Stomach (tissue), 19 donors: ENCODE results near the gene UTP14A. TPM values are rescaled to one million over a fixed set of nuclear protein-coding genes. Genes with fewer than 3 reads are reported as not detected.
"Not testable (repeated sequence)": the region's sequence is repeated elsewhere in the genome, so short reads cannot be mapped to it uniquely, and the experiment has no call there.

ENCODE experiments used
- DNase-seq, 2 donors: peaks; one replicate each; pipeline versions ENCODE4 v3.0.0 to v3.0.0-alpha.2; 2013 to 2019
- H3K27ac ChIP-seq, 5 donors: fragments of 200-600 bp in 4 of 5; sonication (generic) in 4 of 5; one replicate each; pipeline ENCODE4 v1.5.1; 2013 to 2019; ENCODE audit warnings: mild to moderate bottlenecking in 1 of 5, moderate library complexity in 1 of 5
- H3K27me3 ChIP-seq, 3 donors: fragments of 200-600 bp; sonication (generic); one replicate each; pipeline ENCODE4 v1.5.1; 2017 to 2019; ENCODE audit warnings: mixed run types in 1 of 3
- H3K36me3 ChIP-seq, 4 donors: fragments of 200-600 bp; sonication (generic); 1 replicate in 3 of 4; 2 replicates in 1 of 4; pipeline ENCODE4 v1.5.1; 2016 to 2019
- H3K4me1 ChIP-seq, 4 donors: fragments of 200-600 bp; sonication (generic); one replicate each; pipeline ENCODE4 v1.5.1; 2016 to 2019
- H3K4me3 ChIP-seq, 4 donors: fragments of 200-600 bp; sonication (generic) in 3 of 4; one replicate each; pipeline ENCODE4 v1.5.1; 2016 to 2019; ENCODE audit warnings: mild to moderate bottlenecking in 1 of 4
- H3K9me3 ChIP-seq, 4 donors: fragments of 200-600 bp; sonication (generic); one replicate each; pipeline ENCODE4 v1.5.1; 2016 to 2019
- EP300 ChIP-seq: sonication (generic); formaldehyde crosslinking; IDR thresholded peaks from one replicate; pipeline ENCODE4 v1.6.1; 2017; ENCODE audit warnings: antibody characterized with exemption
- POLR2A ChIP-seq, 4 donors: fragments of 450-650 bp; IDR thresholded peaks; one replicate each; pipeline ENCODE4 v1.6.1; 2016; ENCODE audit warnings: antibody characterized with exemption in 4 of 4, control low read depth in 2 of 4, mild to moderate bottlenecking in 1 of 4, moderate library complexity in 1 of 4
- POLR2AphosphoS5 ChIP-seq, 3 donors: sonication (generic); formaldehyde crosslinking; IDR thresholded peaks; one replicate each; pipeline ENCODE4 v1.6.1; 2016; ENCODE audit warnings: antibody characterized with exemption in 3 of 3
- WGBS, 5 donors: extraction: QIAGEN DNeasy Blood & Tissue Kit in 3 of 5; methylation state at CpG; one replicate each; pipeline versions ENCODE4 v1.1.5 to v1.1.7; 2013 to 2018; 5-methylcytosine and 5-hydroxymethylcytosine counted together
- intact Hi-C: fragments of 100-400 bp; cut with DNase I; formaldehyde crosslinking; loops from one replicate; pipeline ENCODE4 v1.15.1; 2023; ENCODE audit warnings: low total_unique reads
- long read RNA-seq, 10 donors: transcript quantifications; one replicate each; lab custom pipeline, GENCODE V29; 2026
- polyA plus RNA-seq, 3 donors: library from polyadenylated mRNA; stranded (reverse); fragments of 200-250 nt; gene quantifications; one replicate each; pipeline ENCODE4 v1.2.3, GENCODE V29; 2013
- total RNA-seq, 5 donors: library from RNA; depleted of rRNA; stranded (reverse); fragments of >200 nt; gene quantifications; one replicate each; pipeline versions ENCODE4 v1.1.0 to v1.2.3, GENCODE V29; 2014 to 2016
- TF ChIP-seq, protein P1 (sequence below), 7 experiments: fragments of 450-650 bp in 4 of 7; fragments of 200-600 bp in 3 of 7; sonication (generic) in 3 of 7; IDR thresholded peaks; one replicate each; pipeline ENCODE4 v1.5.1; 2016 to 2019; ENCODE audit warnings: antibody characterized with exemption in 7 of 7, control low read depth in 2 of 7, mild to moderate bottlenecking in 1 of 7
- donor health status: healthy with polysubstance abuse.
- donor health status: Bipolar disorder and iron deficiency.
- donor health status: healthy.

Gene UTP14A, protein sequence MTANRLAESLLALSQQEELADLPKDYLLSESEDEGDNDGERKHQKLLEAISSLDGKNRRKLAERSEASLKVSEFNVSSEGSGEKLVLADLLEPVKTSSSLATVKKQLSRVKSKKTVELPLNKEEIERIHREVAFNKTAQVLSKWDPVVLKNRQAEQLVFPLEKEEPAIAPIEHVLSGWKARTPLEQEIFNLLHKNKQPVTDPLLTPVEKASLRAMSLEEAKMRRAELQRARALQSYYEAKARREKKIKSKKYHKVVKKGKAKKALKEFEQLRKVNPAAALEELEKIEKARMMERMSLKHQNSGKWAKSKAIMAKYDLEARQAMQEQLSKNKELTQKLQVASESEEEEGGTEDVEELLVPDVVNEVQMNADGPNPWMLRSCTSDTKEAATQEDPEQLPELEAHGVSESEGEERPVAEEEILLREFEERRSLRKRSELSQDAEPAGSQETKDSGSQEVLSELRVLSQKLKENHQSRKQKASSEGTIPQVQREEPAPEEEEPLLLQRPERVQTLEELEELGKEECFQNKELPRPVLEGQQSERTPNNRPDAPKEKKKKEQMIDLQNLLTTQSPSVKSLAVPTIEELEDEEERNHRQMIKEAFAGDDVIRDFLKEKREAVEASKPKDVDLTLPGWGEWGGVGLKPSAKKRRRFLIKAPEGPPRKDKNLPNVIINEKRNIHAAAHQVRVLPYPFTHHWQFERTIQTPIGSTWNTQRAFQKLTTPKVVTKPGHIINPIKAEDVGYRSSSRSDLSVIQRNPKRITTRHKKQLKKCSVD
- 10 to 100 TPM in 3 of 5 donors, 1 to 10 TPM in 2; 4.1 to 18.1 (median 14.0) TPM for total RNA-seq
- 10 to 100 TPM; 10.5 to 15.6 (median 12.4) TPM for polyA plus RNA-seq
- long read RNA-seq, donor 1, partial matches to known transcripts = 0 of 2 reads
- long read RNA-seq, donor 1, other reads (novel, unspliced or antisense) = 0 of 2 reads
- long read RNA-seq, donor 2, partial matches to known transcripts = 6 of 9 reads
- long read RNA-seq, donor 2, other reads (novel, unspliced or antisense) = 0 of 9 reads
- long read RNA-seq, donor 3, partial matches to known transcripts = 16 of 16 reads
- long read RNA-seq, donor 3, other reads (novel, unspliced or antisense) = 0 of 16 reads
- long read RNA-seq, donor 4 = 0 reads
- long read RNA-seq, donor 5, partial matches to known transcripts = 8 of 9 reads
- long read RNA-seq, donor 5, other reads (novel, unspliced or antisense) = 0 of 9 reads
- long read RNA-seq, donor 6, partial matches to known transcripts = 23 of 26 reads
- long read RNA-seq, donor 6, other reads (novel, unspliced or antisense) = 0 of 26 reads
- long read RNA-seq, donor 7, partial matches to known transcripts = 6 of 7 reads
- long read RNA-seq, donor 7, other reads (novel, unspliced or antisense) = 0 of 7 reads
- long read RNA-seq, donor 8, partial matches to known transcripts = 6 of 10 reads
- long read RNA-seq, donor 8, other reads (novel, unspliced or antisense) = 0 of 10 reads
- long read RNA-seq, donor 9, partial matches to known transcripts = 8 of 10 reads
- long read RNA-seq, donor 9, other reads (novel, unspliced or antisense) = 0 of 10 reads
- long read RNA-seq, donor 10, partial matches to known transcripts = 0 of 1 reads
- long read RNA-seq, donor 10, other reads (novel, unspliced or antisense) = 0 of 1 reads

DNA sequence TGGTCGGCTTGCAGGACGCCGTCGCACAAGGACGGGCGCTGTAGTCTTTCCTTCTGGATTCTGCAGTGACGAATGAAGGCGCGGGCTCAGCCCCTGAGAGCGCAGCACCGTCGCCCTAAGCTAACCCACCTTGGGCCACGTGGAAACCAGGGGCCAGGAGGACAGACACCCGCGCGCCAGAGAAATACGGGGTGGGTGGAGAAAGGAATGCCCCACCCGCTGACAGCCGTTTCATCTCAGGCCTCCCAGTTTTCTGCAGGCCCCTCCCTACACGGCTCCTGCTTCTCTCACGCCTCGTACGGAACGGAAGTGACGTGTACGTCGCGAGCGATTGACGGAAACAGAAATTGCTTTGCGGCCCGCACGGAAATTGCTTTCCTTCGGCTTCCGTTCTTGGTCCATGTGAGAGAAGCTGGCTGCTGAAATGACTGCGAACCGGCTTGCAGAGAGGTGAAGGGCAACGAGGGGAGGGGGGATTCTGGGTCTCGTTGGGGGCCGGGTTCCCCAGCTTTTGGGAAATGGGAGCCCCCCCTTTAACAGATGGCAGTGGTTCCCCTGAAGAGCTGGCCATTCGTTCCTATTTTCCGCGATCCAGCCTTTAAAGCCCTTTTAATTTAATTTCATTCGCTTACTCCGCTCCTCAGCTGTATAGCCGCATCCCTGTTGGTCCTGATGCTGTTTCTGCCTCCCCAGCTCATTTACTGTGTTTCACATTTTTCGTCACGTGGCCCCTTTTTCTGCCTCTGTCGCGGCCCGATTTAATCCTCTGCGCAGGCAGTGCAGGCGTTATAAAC lies at the start of gene UTP14A:
TSS of gene UTP14A (plus strand) at position 378 of the 794 bp plus-strand sequence. CDS start at position 425, 47 bp downstream.
- peaks cover 0 to 3% (median 0%) of the 10 kb centered on the region in 3 donors for H3K27me3 ChIP-seq
- H3K9me3 ChIP-seq = no peaks in the 10 kb centered on the region
- peak; percentile 88 to 97 for DNase-seq
- WGBS, 5 donors = 0 to 47% (median 4%) methylated on average over 34 to 53 of the region's 53 CpGs
- peak; percentile 76 to 90 (median 77) for TF ChIP-seq POLR2AphosphoS5 (IDR thresholded peaks at IDR 0.05)
- TF ChIP-seq EP300 = no peak
- TF ChIP-seq POLR2A (IDR thresholded peaks at IDR 0.05) = no peak
- intact Hi-C loops = no loop called here
- H3K4me3 ChIP-seq = peak within 1 kb of the TSS; percentile 46 to 76 (median 64)
- peak within 1 kb of the TSS; percentile 75 to 85 (median 82) for H3K27ac ChIP-seq
- peaks cover 0 to 31% (median 26%) of the 10 kb centered on the region in 4 donors for H3K36me3 ChIP-seq
- H3K4me1 ChIP-seq = peaks cover 0 to 12% (median 3%) of the 10 kb centered on the region in 4 donors

DNA sequence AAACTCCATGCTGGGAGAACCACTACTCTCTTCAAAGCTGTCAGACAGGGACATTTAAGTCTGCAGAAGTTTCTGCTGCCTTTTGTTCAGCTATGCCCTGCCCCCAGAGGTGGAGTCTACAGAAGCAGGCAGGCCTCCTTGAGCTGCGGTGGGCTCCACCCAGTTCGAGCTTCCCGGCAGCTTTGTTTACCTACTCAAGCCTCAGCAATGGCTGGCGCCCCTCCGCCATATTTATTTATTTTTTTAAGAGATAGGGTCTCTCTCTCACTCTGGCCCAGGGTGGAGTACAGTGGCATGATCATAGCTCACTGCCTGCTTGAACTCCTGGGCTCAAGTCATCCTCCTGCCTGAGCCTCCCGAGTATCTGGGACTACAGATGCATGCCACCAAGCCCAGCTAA lies 46.8 kb upstream of the UTP14A start:
- WGBS, 5 donors = 29 to 61% (median 49%) methylated on average over 2 to 6 of the region's 6 CpGs
- H3K9me3 ChIP-seq, H3K27ac ChIP-seq, H3K4me1 ChIP-seq, H3K36me3 ChIP-seq, DNase-seq, intact Hi-C loops, H3K4me3 ChIP-seq, H3K27me3 ChIP-seq: not testable (repeated sequence)

DNA sequence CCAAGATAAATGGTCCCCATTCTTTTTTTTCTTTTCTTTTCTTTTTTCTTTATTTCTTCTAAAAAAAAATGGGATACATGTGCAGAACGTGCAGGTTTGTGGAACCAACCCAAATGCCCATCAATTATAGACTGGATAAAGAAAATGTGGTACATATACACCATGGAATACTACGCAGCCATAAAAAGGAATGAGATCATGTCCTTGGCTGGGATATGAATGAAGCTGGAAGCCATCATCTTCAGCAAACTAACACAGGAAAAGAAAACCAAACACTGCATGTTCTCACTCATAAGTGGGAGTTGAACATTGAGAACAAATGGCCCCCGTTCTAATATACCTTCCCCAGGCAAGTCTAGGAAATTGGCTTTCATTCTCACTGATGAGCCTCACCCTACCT lies 39.6 kb upstream of the UTP14A start:
- H3K4me1 ChIP-seq, H3K27me3 ChIP-seq, H3K4me3 ChIP-seq, H3K36me3 ChIP-seq, H3K9me3 ChIP-seq, DNase-seq, intact Hi-C loops, H3K27ac ChIP-seq: not testable (repeated sequence)
- 62 to 73% (median 64%) methylated on average over 3 of the region's 3 CpGs for WGBS, 5 donors

DNA sequence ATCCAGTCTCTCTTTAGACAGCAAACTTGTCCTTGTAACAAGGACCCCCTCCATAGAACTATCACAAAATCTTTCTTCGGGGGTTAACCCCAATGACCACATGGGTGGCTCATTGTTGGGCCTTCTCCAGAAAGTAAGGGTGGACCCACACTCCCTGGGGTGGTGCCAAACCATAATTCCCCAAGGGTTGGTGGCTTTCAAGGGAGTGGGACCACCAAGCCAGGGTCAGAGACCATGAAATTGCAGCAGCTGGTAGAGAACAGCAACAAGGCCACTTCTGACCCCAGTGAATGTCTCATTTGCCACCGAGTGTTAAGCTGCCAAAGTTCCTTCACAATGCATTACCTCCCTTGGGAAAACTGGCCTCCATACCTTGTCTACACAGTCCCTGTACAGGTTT lies 33.4 kb upstream of the UTP14A start:
- no peaks in the 10 kb centered on the region for H3K4me1 ChIP-seq
- intact Hi-C loops = no loop called here
- no peak for DNase-seq
- H3K9me3 ChIP-seq = peaks cover 0 to 7% (median 0%) of the 10 kb centered on the region in 4 donors
- 56 to 100% (median 75%) methylated on average over 2 of the region's 2 CpGs for WGBS, 5 donors
- H3K27me3 ChIP-seq = no peaks in the 10 kb centered on the region
- H3K4me3 ChIP-seq = no peak overlapping the region
- TF ChIP-seq, protein P1, sequence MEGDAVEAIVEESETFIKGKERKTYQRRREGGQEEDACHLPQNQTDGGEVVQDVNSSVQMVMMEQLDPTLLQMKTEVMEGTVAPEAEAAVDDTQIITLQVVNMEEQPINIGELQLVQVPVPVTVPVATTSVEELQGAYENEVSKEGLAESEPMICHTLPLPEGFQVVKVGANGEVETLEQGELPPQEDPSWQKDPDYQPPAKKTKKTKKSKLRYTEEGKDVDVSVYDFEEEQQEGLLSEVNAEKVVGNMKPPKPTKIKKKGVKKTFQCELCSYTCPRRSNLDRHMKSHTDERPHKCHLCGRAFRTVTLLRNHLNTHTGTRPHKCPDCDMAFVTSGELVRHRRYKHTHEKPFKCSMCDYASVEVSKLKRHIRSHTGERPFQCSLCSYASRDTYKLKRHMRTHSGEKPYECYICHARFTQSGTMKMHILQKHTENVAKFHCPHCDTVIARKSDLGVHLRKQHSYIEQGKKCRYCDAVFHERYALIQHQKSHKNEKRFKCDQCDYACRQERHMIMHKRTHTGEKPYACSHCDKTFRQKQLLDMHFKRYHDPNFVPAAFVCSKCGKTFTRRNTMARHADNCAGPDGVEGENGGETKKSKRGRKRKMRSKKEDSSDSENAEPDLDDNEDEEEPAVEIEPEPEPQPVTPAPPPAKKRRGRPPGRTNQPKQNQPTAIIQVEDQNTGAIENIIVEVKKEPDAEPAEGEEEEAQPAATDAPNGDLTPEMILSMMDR (IDR thresholded peaks at IDR 0.05) = no peak
- no peak for TF ChIP-seq POLR2A (IDR thresholded peaks at IDR 0.05)
- TF ChIP-seq POLR2AphosphoS5 (IDR thresholded peaks at IDR 0.05) = no peak
- TF ChIP-seq EP300 = no peak
- H3K27ac ChIP-seq = no peak overlapping the region
- H3K36me3 ChIP-seq = no peaks in the 10 kb centered on the region

DNA sequence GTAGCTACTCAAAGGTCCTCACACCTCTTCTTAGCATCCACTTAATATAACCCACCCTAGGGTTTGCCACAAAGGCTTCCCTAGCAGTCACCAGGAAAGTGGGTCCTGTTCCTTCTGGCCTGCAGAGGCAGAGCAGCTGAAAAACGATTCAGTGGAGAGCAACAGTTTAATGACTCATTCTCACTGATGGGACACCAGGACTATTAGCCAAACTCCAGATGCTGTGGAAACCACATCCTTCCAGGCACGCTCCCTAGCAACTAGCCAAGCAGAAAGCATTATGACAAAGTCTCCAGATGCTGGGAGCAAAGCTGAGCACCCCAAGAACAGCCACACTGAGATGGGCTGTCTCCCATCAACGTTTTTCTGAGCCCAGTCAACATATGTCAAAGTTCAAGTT lies 30.3 kb upstream of the UTP14A start:
- WGBS, 5 donors = 30 to 43% (median 40%) methylated on average over 2 to 3 of the region's 3 CpGs
- TF ChIP-seq, protein P1 (IDR thresholded peaks at IDR 0.05) = no peak
- no peak for TF ChIP-seq POLR2A (IDR thresholded peaks at IDR 0.05)
- no peak for TF ChIP-seq EP300
- no peak for TF ChIP-seq POLR2AphosphoS5 (IDR thresholded peaks at IDR 0.05)
- intact Hi-C loops = no loop called here

More for the DNA sequence above, 30.3 kb upstream of the UTP14A start:
- peaks cover 0 to 5% (median 0%) of the 10 kb centered on the region in 3 donors for H3K27me3 ChIP-seq
- peaks cover 0 to 7% (median 0%) of the 10 kb centered on the region in 4 donors for H3K9me3 ChIP-seq
- H3K27ac ChIP-seq = no peak overlapping the region
- DNase-seq = no peak
- H3K4me1 ChIP-seq = no peaks in the 10 kb centered on the region
- no peaks in the 10 kb centered on the region for H3K36me3 ChIP-seq
- no peak overlapping the region for H3K4me3 ChIP-seq
